Measurements from ENCODE around the gene BRINP3. TPM values are rescaled to one million over a fixed set of nuclear protein-coding genes. Genes with fewer than 3 reads are reported as not detected.

The BRINP3 gene
- total RNA-seq, 1 donor from 2014 or later = 2.1 TPM

DNA sequence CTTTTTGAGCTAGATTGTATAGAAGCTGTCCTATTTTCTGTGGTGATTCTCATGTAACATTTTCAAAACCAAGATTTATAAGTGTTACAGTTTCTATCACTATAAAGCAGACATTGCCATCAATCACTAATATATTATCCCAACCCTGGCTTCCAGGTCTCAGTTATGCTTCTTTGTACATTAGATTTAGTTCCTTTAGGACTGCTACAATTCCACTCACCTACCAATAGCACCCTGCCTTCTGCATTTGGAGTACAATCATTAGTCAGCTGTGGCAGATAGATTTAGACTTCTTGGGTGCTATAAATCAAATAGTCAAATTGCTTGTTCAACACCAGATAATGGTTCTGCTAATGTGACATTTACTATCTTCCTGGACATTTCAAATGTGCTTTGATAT, 281.6 kb downstream of the BRINP3 start:
- no peak overlapping the region for H3K27ac ChIP-seq
- no peaks in the 10 kb centered on the region for H3K4me1 ChIP-seq
- ATAC-seq = no peak
- no peaks in the 10 kb centered on the region for H3K9me3 ChIP-seq
- no peaks in the 10 kb centered on the region for H3K36me3 ChIP-seq
- TF ChIP-seq, protein P1, sequence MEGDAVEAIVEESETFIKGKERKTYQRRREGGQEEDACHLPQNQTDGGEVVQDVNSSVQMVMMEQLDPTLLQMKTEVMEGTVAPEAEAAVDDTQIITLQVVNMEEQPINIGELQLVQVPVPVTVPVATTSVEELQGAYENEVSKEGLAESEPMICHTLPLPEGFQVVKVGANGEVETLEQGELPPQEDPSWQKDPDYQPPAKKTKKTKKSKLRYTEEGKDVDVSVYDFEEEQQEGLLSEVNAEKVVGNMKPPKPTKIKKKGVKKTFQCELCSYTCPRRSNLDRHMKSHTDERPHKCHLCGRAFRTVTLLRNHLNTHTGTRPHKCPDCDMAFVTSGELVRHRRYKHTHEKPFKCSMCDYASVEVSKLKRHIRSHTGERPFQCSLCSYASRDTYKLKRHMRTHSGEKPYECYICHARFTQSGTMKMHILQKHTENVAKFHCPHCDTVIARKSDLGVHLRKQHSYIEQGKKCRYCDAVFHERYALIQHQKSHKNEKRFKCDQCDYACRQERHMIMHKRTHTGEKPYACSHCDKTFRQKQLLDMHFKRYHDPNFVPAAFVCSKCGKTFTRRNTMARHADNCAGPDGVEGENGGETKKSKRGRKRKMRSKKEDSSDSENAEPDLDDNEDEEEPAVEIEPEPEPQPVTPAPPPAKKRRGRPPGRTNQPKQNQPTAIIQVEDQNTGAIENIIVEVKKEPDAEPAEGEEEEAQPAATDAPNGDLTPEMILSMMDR (IDR thresholded peaks at IDR 0.05) = no peak
- H3K4me3 ChIP-seq = no peak overlapping the region
- intact Hi-C loops (cut with DNase I) = no loop called here
- DNase-seq = no peak
- no peaks in the 10 kb centered on the region for H3K27me3 ChIP-seq (ENCODE audit: low read depth)

DNA sequence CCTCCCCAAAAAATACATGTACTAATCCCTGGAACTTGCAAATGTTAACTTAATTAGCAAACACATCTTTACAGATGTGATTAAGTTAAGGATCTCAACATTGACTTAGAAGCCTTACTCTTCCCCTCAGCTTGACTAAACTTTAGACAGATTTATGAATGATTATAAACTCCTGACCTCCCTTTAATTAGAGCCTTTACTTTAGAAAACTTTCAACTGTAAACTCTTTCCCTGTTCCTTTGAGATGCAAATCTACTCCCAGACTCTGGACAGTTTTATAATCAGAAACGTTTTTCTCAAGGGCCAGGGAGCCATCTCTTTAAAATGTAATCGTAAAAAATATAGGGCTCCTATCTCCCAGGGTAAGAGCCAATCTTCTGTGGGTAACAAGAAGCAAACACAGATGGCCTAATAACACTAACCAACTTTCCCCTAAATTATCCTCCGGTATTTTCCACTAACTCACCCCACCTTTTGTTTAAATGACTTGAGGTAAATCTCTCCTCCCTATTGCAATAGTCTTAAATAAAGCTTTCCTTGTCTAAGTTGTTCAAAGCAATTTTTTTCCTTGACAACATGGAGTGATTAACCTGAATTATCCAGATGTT, 284.1 kb downstream of the BRINP3 start:
- Histone ChIP-seq H3K36me3 (no peaks in the 10 kb centered on the region), H3K9me3 (no peaks in the 10 kb centered on the region), H3K4me3 (no peak overlapping the region), H3K27ac (no peak overlapping the region), H3K4me1 (no peaks in the 10 kb centered on the region), H3K27me3 (ENCODE audit: low read depth) (no peaks in the 10 kb centered on the region)
- TF ChIP-seq, protein P1 (IDR thresholded peaks at IDR 0.05) = no peak
- DNase-seq (no peak), ATAC-seq (no peak)
- intact Hi-C loops (cut with DNase I) = no loop called here

DNA sequence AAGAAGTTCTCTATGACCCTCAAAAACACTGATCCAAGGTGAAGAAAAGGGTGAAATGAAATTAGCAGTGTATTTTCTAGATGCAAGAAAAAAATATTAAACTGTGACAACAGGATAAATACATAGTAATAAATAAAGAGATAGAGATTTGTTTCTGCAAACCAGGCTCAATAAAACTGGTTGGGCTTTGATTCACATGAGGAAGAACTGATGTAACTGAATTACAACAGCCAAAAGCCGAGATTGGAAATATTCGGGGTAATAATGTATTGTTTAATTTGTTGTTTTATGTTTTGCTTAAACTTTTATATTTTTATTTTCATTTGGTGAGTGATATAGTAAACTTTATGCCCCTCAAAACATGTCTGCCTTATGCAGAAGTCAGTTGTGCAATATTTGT, 285.0 kb downstream of the BRINP3 start:
- H3K27ac ChIP-seq = no peak overlapping the region
- H3K4me3 ChIP-seq = no peak overlapping the region
- H3K9me3 ChIP-seq = no peaks in the 10 kb centered on the region
- no peak for DNase-seq
- H3K4me1 ChIP-seq = no peaks in the 10 kb centered on the region
- intact Hi-C loops (cut with DNase I) = no loop called here
- TF ChIP-seq, protein P1 (IDR thresholded peaks at IDR 0.05) = no peak
- no peak for ATAC-seq
- H3K27me3 ChIP-seq (ENCODE audit: low read depth) = no peaks in the 10 kb centered on the region
- no peaks in the 10 kb centered on the region for H3K36me3 ChIP-seq

DNA sequence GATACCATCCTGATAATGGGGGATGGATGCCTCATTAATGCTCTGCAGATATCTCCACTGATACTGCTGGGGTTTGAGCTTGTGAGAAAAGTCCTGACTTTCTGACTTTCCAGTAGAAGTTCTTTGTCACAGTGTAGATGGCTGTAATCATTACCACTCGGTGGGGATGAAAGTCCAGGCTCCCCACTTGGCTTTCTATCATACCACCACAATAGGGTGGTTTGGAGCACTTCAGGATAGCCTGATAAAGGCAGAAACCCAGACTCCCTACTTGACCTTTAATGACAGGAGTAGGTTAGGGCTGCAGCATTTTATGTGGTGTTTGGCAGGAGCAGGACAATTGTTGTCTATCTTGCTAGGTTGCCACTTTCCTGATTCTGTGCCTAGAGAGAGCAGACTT, 294.1 kb downstream of the BRINP3 start:
- Histone ChIP-seq H3K4me3 (no peak overlapping the region), H3K27me3 (ENCODE audit: low read depth) (no peaks in the 10 kb centered on the region), H3K9me3 (no peaks in the 10 kb centered on the region), H3K27ac (no peak overlapping the region), H3K4me1 (no peaks in the 10 kb centered on the region), H3K36me3 (no peaks in the 10 kb centered on the region)
- TF ChIP-seq, protein P1 (IDR thresholded peaks at IDR 0.05) = no peak
- no peak for DNase-seq
- no peak for ATAC-seq
- intact Hi-C loops (cut with DNase I) = no loop called here

DNA sequence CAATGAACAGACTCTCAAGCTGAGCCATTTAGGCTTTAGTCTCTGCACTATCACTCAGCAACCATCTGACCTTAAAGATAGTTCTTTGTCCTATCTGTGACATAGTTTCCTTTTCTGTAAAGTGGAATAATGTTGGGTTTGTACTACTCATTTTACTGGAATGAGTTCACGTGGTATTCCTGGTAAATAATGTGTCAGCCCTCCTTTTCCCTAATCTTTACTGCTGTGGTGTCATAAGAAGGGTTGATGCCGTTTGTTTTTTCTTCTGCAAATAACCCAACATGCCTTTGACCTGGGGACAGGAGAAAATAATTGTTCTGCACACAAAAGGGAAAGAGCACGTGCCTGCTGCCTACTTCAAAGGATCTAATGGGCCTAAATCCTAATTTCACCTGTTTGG, 297.8 kb downstream of the BRINP3 start:
- Histone ChIP-seq H3K4me1 (no peaks in the 10 kb centered on the region), H3K9me3 (no peaks in the 10 kb centered on the region), H3K4me3 (no peak overlapping the region), H3K27ac (no peak overlapping the region), H3K36me3 (no peaks in the 10 kb centered on the region), H3K27me3 (ENCODE audit: low read depth) (no peaks in the 10 kb centered on the region)
- intact Hi-C loops (cut with DNase I) = no loop called here
- DNase-seq (no peak), ATAC-seq (no peak)
- TF ChIP-seq, protein P1 (IDR thresholded peaks at IDR 0.05) = no peak
